Fibroblast of pulmonary artery (primary cell): ENCODE data around the gene TRIP12.

Experiments used
- DNase-seq: peaks from one replicate; pipeline ENCODE4 v3.0.0-alpha.2; 2010; ENCODE audit warnings: low read depth
- H3K4me3 ChIP-seq: replicated peaks from 2 replicates; pipeline ENCODE4 v1.5.1; 2011; ENCODE audit warnings: low read depth, mild to moderate bottlenecking, control low read depth, low read length, moderate library complexity
- CTCF ChIP-seq: IDR thresholded peaks from 2 replicates; pipeline ENCODE4 v1.5.1; 2011; ENCODE audit warnings: mild to moderate bottlenecking, control low read depth, low read length, inconsistent platforms; ENCODE audit errors: missing control alignments

Gene TRIP12

DNA sequence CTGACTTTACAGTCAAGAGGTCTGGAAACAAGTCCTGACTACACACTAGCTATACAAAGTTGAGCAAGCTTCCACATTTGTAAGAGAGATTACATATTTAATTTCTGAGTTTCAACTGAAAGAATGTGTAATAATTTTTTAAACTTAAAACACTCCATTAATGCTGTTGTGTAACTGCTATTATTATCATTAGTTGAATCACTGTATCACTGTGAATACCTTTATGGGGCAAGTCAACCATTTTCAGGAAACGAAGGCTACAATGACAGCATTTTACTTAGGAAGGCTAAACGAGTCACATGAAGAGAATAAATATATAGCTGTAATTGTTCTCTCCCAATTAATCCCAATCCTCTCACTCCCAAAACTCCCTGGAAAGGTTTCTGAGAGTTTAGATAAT is 46.3 kb downstream of the TRIP12 start:
- no peak for TF ChIP-seq CTCF

DNA sequence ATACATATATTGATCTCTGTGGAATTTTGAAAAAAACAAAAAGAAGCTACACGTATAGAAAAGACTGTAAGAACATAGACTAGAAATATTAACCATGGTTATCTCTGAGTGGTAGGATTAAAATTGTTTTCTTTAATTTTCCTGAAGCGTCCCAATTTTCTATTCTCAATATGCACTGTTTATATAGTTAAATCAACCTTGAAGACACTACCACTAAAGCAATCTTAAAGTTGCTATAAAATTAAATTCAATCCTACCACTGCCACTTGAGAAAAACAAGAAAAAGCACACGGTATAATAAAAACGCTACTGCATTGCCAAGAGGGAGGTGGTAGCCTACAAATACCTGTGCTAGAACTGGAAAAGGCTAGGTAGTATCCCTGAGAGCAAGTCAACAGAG is 47.2 kb downstream of the TRIP12 start:
- TF ChIP-seq CTCF, result no peak
- DNase-seq, result no peak
- H3K4me3 ChIP-seq, result no peak overlapping the region

More for the DNA sequence above, 46.3 kb downstream of the TRIP12 start:
- no peak for DNase-seq
- H3K4me3 ChIP-seq, result no peak overlapping the region

DNA sequence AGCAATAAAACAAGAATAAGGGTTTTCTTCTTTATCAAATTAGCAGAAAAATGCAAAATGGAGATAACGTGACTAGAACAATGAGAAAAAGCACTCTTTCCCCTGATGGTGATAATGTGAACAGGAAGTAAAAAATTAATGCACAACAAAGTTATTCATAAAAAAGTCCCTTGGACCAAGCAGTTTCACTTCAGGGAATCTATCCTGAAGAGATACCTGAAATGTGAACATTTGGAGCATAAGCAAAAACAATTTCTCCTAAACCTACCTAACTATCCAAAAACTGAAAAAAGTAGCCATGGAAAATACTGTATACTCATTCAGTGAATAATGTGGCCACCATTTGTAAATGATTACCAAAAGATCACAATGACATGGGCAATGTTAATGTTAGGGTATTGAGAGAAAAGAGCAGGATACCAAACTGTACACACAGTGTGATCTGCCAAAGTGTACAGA is 48.7 kb downstream of the TRIP12 start:
- no peak for TF ChIP-seq CTCF
- DNase-seq, result no peak
- no peak overlapping the region for H3K4me3 ChIP-seq

DNA sequence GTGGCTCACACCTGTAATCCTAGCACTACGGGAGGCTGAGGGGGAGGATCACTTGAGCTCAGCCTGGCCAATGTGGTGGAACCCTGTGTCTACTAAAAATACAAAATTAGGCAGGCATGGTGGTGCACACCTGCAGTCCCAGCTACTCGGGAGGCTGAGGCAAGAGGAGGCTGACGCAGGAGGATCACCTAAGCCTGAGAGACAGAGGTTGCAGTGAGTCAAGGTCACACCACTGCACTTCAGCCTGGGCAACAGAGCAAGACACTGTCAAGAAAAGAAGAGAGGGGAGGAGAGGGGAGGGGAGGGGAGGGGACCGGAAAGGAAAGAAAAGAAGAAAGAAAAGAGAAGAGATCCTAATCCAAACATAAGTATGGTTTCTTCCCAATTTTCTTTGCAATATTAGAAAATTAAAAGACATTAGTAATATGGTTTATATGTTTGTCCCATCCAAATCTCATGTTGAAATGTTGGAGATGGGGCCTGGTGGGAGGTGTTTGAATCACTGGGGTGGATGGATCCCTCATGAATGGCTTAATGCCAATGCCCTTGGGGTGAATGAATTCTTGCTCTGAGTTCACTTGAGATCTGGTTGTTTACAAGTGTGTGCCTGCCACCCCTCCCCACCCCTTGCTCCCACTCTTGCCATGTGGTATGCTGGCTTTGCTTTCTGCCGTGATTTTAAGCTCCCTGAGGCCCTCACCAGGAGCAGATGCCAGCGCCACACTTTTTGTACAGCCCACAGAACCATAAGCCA is 50.7 kb downstream of the TRIP12 start:
- no peak overlapping the region for H3K4me3 ChIP-seq
- no peak for DNase-seq
- no peak for TF ChIP-seq CTCF

- no peak for DNase-seq
- no peak for TF ChIP-seq CTCF
- no peak overlapping the region for H3K4me3 ChIP-seq
These were observed 52.6 kb downstream of the TRIP12 start for GRCh38 chr2:229869226-229869625.

- no peak overlapping the region for H3K4me3 ChIP-seq
- no peak for TF ChIP-seq CTCF
- no peak for DNase-seq
These were observed 53.0 kb downstream of the TRIP12 start for GRCh38 chr2:229868794-229869193.

DNA sequence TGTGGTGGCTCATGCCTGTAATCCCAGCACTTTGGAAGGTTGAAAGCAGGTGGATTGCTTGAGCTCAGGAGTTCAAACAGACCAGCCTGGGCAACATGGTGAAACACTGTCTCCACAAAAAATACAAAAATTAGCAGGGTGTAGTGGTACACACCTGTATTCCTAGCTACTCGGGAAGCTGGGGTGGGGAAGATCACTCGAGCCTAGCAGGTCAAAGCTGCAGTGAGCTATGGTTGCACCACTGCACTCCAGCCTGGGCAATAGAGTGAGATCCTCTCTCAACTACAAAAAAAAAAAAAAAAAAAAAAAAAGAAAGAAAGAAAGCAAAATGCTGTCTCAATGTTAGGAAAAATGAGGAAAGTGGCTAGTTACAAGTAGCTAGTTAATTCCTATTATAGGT is 56.8 kb downstream of the TRIP12 start:
- no peak overlapping the region for H3K4me3 ChIP-seq
- no peak for TF ChIP-seq CTCF
- no peak for DNase-seq
